Endometrial microvascular endothelial cells (primary cell): ENCODE results near the gene DUS3L. TPM values are rescaled to one million over a fixed set of nuclear protein-coding genes. Genes with fewer than 3 reads are reported as not detected.

Experiments used
- total RNA-seq: library from RNA; depleted of rRNA; stranded (reverse); fragments of >200 nt; gene quantifications from one replicate; pipeline ENCODE4 v1.2.3, GENCODE V29; 2015; ENCODE audit errors: inconsistent ontology term

The DUS3L gene
- total RNA-seq, 1 donor from 2014 or later = 25.3 TPM

Other genes starting within 250 kb of the DUS3L start
- not detected for gene TINCR, start 223.2 kb downstream of the DUS3L start, total RNA-seq
- 17.8 TPM for gene SAFB2, start 168.4 kb downstream of the DUS3L start, total RNA-seq
- 27.9 TPM for gene SAFB, start 168.1 kb downstream of the DUS3L start, total RNA-seq
- gene MICOS13, start 110.6 kb downstream of the DUS3L start, total RNA-seq = 42.4 TPM
- 2.6 TPM for gene HSD11B1L, start 110.1 kb downstream of the DUS3L start, total RNA-seq
- gene RPL36, start 100.9 kb downstream of the DUS3L start, total RNA-seq = 961 TPM
- gene LONP1, start 71.0 kb downstream of the DUS3L start, total RNA-seq = 95.7 TPM
- not detected for gene CATSPERD, start 70.5 kb downstream of the DUS3L start, total RNA-seq
- 0.09 TPM for gene PRR22, start 6.4 kb downstream of the DUS3L start, total RNA-seq
- not detected for gene NRTN, start 13.9 kb upstream of the DUS3L start, total RNA-seq
- gene FUT6, start 48.5 kb upstream of the DUS3L start, total RNA-seq = not detected
- gene FUT3, start 60.3 kb upstream of the DUS3L start, total RNA-seq = not detected
- not detected for gene FUT5, start 79.4 kb upstream of the DUS3L start, total RNA-seq
- gene NDUFA11, start 112.6 kb upstream of the DUS3L start, total RNA-seq = 324 TPM
- gene VMAC, start 113.7 kb upstream of the DUS3L start, total RNA-seq = 8.5 TPM
- 1.9 TPM for gene CAPS, start 123.1 kb upstream of the DUS3L start, total RNA-seq
- 48.9 TPM for gene RANBP3, start 187.0 kb upstream of the DUS3L start, total RNA-seq